ENCODE results near the gene BCAR1.
"Not testable (repeated sequence)": the region's sequence is repeated elsewhere in the genome, so short reads cannot be mapped to it uniquely, and the experiment has no call there.

The BCAR1 gene

GRCh38 chr16:75281826-75282225 is 30.4 kb upstream of the BCAR1 start:
- no peak for DNase-seq (ENCODE audit: low read depth, low spot score)
- Histone ChIP-seq H3K27me3 (ENCODE audit: insufficient read depth, insufficient read length) (no peaks in the 10 kb centered on the region), H3K4me3 (ENCODE audit: insufficient read length, low read depth) (no peak overlapping the region), H3K4me1 (ENCODE audit: insufficient read depth, insufficient read length) (peaks cover 2% of the 10 kb centered on the region), H3K36me3 (ENCODE audit: insufficient read depth, insufficient read length, low read length) (no peaks in the 10 kb centered on the region), H3K9ac (ENCODE audit: insufficient read length, low read depth) (no peak overlapping the region), H3K9me3 (ENCODE audit: insufficient read depth, low read length) (no peaks in the 10 kb centered on the region)
- TF ChIP-seq SUZ12 (IDR thresholded peaks at IDR 0.05; ENCODE audit: extremely low read depth, insufficient read depth, insufficient read length), result no peak
- TF ChIP-seq ZNF274 (IDR thresholded peaks at IDR 0.05; ENCODE audit: low read depth, low read length), result no peak
- no peak for TF ChIP-seq YY1 (IDR thresholded peaks at IDR 0.05; ENCODE audit: insufficient read depth, insufficient read length)

- not testable (repeated sequence) for H3K4me1 ChIP-seq (ENCODE audit: insufficient read depth, insufficient read length); DNase-seq (ENCODE audit: low read depth, low spot score)
These were observed 29.6 kb upstream of the BCAR1 start for GRCh38 chr16:75281009-75281408.

GRCh38 chr16:75280331-75280804 is 28.9 kb upstream of the BCAR1 start:
- no peaks in the 10 kb centered on the region for H3K36me3 ChIP-seq (ENCODE audit: insufficient read depth, insufficient read length, low read length)
- H3K9me3 ChIP-seq (ENCODE audit: insufficient read depth, low read length), result no peaks in the 10 kb centered on the region
- peaks cover 2% of the 10 kb centered on the region for H3K4me1 ChIP-seq (ENCODE audit: insufficient read depth, insufficient read length)
- no peak overlapping the region for H3K9ac ChIP-seq (ENCODE audit: insufficient read length, low read depth)
- TF ChIP-seq SUZ12 (IDR thresholded peaks at IDR 0.05; ENCODE audit: extremely low read depth, insufficient read depth, insufficient read length), result no peak
- no peak for TF ChIP-seq YY1 (IDR thresholded peaks at IDR 0.05; ENCODE audit: insufficient read depth, insufficient read length)
- TF ChIP-seq ZNF274 (IDR thresholded peaks at IDR 0.05; ENCODE audit: low read depth, low read length), result no peak
- no peak for DNase-seq (ENCODE audit: low read depth, low spot score)
- no peaks in the 10 kb centered on the region for H3K27me3 ChIP-seq (ENCODE audit: insufficient read depth, insufficient read length)
- H3K4me3 ChIP-seq (ENCODE audit: insufficient read length, low read depth), result no peak overlapping the region

More at GRCh38 chr16:75281009-75281408, 29.6 kb upstream of the BCAR1 start:
- H3K4me3 ChIP-seq (ENCODE audit: insufficient read length, low read depth); H3K27me3 ChIP-seq (ENCODE audit: insufficient read depth, insufficient read length); H3K9ac ChIP-seq (ENCODE audit: insufficient read length, low read depth); H3K9me3 ChIP-seq (ENCODE audit: insufficient read depth, low read length); H3K36me3 ChIP-seq (ENCODE audit: insufficient read depth, insufficient read length, low read length): not testable (repeated sequence)

- no peaks in the 10 kb centered on the region for H3K36me3 ChIP-seq (ENCODE audit: insufficient read depth, insufficient read length, low read length)
- H3K9me3 ChIP-seq (ENCODE audit: insufficient read depth, low read length), result no peaks in the 10 kb centered on the region
- H3K9ac ChIP-seq (ENCODE audit: insufficient read length, low read depth), result no peak overlapping the region
- no peaks in the 10 kb centered on the region for H3K27me3 ChIP-seq (ENCODE audit: insufficient read depth, insufficient read length)
- no peak for DNase-seq (ENCODE audit: low read depth, low spot score)
- H3K4me1 ChIP-seq (ENCODE audit: insufficient read depth, insufficient read length), result peaks cover 2% of the 10 kb centered on the region
- no peak overlapping the region for H3K4me3 ChIP-seq (ENCODE audit: insufficient read length, low read depth)
- TF ChIP-seq YY1 (IDR thresholded peaks at IDR 0.05; ENCODE audit: insufficient read depth, insufficient read length), result no peak
- no peak for TF ChIP-seq SUZ12 (IDR thresholded peaks at IDR 0.05; ENCODE audit: extremely low read depth, insufficient read depth, insufficient read length)
- no peak for TF ChIP-seq ZNF274 (IDR thresholded peaks at IDR 0.05; ENCODE audit: low read depth, low read length)
These were observed 27.9 kb upstream of the BCAR1 start for GRCh38 chr16:75279305-75279704.

- Histone ChIP-seq H3K9me3 (ENCODE audit: insufficient read depth, low read length) (no peaks in the 10 kb centered on the region), H3K4me3 (ENCODE audit: insufficient read length, low read depth) (no peak overlapping the region), H3K9ac (ENCODE audit: insufficient read length, low read depth) (no peak overlapping the region), H3K4me1 (ENCODE audit: insufficient read depth, insufficient read length) (peaks cover 7% of the 10 kb centered on the region), H3K27me3 (ENCODE audit: insufficient read depth, insufficient read length) (no peaks in the 10 kb centered on the region), H3K36me3 (ENCODE audit: insufficient read depth, insufficient read length, low read length) (no peaks in the 10 kb centered on the region)
- TF ChIP-seq YY1 (IDR thresholded peaks at IDR 0.05; ENCODE audit: insufficient read depth, insufficient read length), result no peak
- TF ChIP-seq ZNF274 (IDR thresholded peaks at IDR 0.05; ENCODE audit: low read depth, low read length), result no peak
- no peak for TF ChIP-seq SUZ12 (IDR thresholded peaks at IDR 0.05; ENCODE audit: extremely low read depth, insufficient read depth, insufficient read length)
- DNase-seq (ENCODE audit: low read depth, low spot score), result no peak
These were observed 21.9 kb upstream of the BCAR1 start for GRCh38 chr16:75273054-75273925.

- H3K9me3 ChIP-seq (ENCODE audit: insufficient read depth, low read length); H3K36me3 ChIP-seq (ENCODE audit: insufficient read depth, insufficient read length, low read length); H3K4me3 ChIP-seq (ENCODE audit: insufficient read length, low read depth); DNase-seq (ENCODE audit: low read depth, low spot score); H3K27me3 ChIP-seq (ENCODE audit: insufficient read depth, insufficient read length); H3K9ac ChIP-seq (ENCODE audit: insufficient read length, low read depth): not testable (repeated sequence)
- H3K4me1 ChIP-seq (ENCODE audit: insufficient read depth, insufficient read length), result peaks cover 14% of the 10 kb centered on the region
These were observed 21.2 kb upstream of the BCAR1 start for GRCh38 chr16:75272629-75273028.

GRCh38 chr16:75272097-75272551 is 20.7 kb upstream of the BCAR1 start:
- H3K9me3 ChIP-seq (ENCODE audit: insufficient read depth, low read length), result no peaks in the 10 kb centered on the region
- H3K9ac ChIP-seq (ENCODE audit: insufficient read length, low read depth), result peak overlapping the region; percentile 51
- DNase-seq (ENCODE audit: low read depth, low spot score), result no peak
- no peak overlapping the region for H3K4me3 ChIP-seq (ENCODE audit: insufficient read length, low read depth)
- H3K27me3 ChIP-seq (ENCODE audit: insufficient read depth, insufficient read length), result no peaks in the 10 kb centered on the region
- H3K36me3 ChIP-seq (ENCODE audit: insufficient read depth, insufficient read length, low read length), result no peaks in the 10 kb centered on the region
- H3K4me1 ChIP-seq (ENCODE audit: insufficient read depth, insufficient read length), result peaks cover 15% of the 10 kb centered on the region
- TF ChIP-seq YY1 (IDR thresholded peaks at IDR 0.05; ENCODE audit: insufficient read depth, insufficient read length), result no peak
- TF ChIP-seq SUZ12 (IDR thresholded peaks at IDR 0.05; ENCODE audit: extremely low read depth, insufficient read depth, insufficient read length), result no peak
- no peak for TF ChIP-seq ZNF274 (IDR thresholded peaks at IDR 0.05; ENCODE audit: low read depth, low read length)

All from NT2/D1 (cell line).